Activated naive CD8-positive, alpha-beta T cell treated with anti-CD3 and anti-CD28 coated beads for 36 hours (primary cell): ENCODE data around the gene CTAG2. TPM values are rescaled to one million over a fixed set of nuclear protein-coding genes. Genes with fewer than 3 reads are reported as not detected.
"Not testable (repeated sequence)": the region's sequence is repeated elsewhere in the genome, so short reads cannot be mapped to it uniquely, and the experiment has no call there.

Source experiments
- DNase-seq: peaks from one replicate; pipeline ENCODE4 v3.0.0; 2021
- H3K27ac Mint-ChIP-seq: one replicate; pipeline ENCODE4 v1.8.0; 2022; ENCODE audit warnings: mild to moderate bottlenecking, moderate library complexity, mixed read lengths
- H3K27me3 Mint-ChIP-seq: one replicate; pipeline ENCODE4 v1.8.0; 2022; ENCODE audit warnings: mild to moderate bottlenecking, mixed read lengths
- H3K36me3 Mint-ChIP-seq: one replicate; pipeline ENCODE4 v1.8.0; 2021; ENCODE audit warnings: mild to moderate bottlenecking, mixed read lengths
- H3K4me1 Mint-ChIP-seq: one replicate; pipeline ENCODE4 v1.8.0; 2021; ENCODE audit warnings: mixed read lengths
- H3K4me3 Mint-ChIP-seq: one replicate; pipeline ENCODE4 v1.8.0; 2022; ENCODE audit warnings: mild to moderate bottlenecking, moderate library complexity, mixed read lengths
- H3K9me3 Mint-ChIP-seq: one replicate; pipeline ENCODE4 v1.8.0; 2022; ENCODE audit warnings: mixed read lengths
- total RNA-seq, 2 experiments: library from RNA; stranded (reverse); gene quantifications; one replicate each; pipeline ENCODE4 v1.2.3, GENCODE V29; 2021

Gene CTAG2
- total RNA-seq, 2 experiments from 2014 or later, result 37.2 to 39.6 TPM

DNA sequence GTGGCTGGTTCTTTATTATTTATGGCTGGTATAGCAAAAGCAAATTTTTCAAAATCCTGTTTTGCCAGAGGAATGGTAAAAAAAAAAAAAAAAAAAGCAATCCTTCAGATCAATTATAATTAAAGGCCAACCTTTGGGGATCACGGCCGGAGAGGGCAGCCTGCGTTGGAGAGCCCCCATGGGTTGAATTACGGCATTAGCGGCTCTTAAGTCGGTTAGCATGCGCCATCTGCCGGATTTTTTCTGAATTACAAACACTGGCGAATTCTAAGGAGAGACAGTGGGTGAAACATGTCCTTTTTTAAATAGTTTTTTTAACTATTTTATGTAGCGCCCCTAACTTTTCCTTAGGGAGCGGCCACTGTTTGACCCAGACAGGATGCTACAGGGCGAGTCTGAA, 39.8 kb downstream of the CTAG2 start:
- H3K4me3 Mint-ChIP-seq, DNase-seq, H3K4me1 Mint-ChIP-seq, H3K27ac Mint-ChIP-seq, H3K36me3 Mint-ChIP-seq, H3K27me3 Mint-ChIP-seq, H3K9me3 Mint-ChIP-seq: not testable (repeated sequence)

DNA sequence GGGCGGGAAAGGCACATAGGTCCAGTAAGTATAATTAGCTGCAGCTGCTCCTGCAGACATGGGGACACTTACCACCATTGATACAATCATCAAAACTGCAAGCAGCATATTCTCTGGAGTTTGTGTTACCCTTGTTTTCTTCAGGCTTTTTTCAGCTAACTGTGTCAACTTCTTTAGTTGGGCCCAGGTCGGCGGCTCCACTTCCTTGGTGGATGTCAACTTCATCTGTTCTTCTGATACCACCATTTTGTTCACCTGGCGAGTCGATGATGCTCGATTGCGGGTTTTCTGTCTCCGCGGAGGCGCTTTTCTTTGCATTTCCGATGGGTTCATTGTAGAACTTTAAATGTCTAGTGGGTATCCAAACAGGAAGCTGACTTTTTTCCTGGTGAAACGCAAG, 42.2 kb downstream of the CTAG2 start:
- H3K27me3 Mint-ChIP-seq, DNase-seq, H3K9me3 Mint-ChIP-seq, H3K27ac Mint-ChIP-seq, H3K4me1 Mint-ChIP-seq, H3K4me3 Mint-ChIP-seq, H3K36me3 Mint-ChIP-seq: not testable (repeated sequence)

DNA sequence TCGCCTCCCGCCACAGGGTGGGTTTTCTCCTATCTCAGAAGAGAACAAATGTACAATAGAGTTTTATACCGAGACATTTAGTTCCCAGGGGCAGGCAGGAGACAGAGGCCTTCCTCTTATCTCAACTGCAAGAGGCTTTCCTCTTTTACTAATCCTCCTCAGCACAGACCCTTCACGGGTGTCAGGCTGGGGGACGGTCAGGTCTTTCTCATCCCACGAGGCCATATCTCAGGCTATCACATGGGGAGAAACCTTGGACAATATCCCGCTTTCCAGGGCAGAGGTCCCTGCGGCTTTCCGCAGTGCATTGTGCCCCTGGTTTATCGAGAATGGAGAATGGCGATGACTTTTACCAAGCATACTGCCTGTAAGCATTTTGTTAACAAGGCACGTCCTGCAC, 44.6 kb downstream of the CTAG2 start:
- H3K9me3 Mint-ChIP-seq, H3K36me3 Mint-ChIP-seq, H3K4me3 Mint-ChIP-seq, H3K27me3 Mint-ChIP-seq, H3K4me1 Mint-ChIP-seq, DNase-seq, H3K27ac Mint-ChIP-seq: not testable (repeated sequence)

DNA sequence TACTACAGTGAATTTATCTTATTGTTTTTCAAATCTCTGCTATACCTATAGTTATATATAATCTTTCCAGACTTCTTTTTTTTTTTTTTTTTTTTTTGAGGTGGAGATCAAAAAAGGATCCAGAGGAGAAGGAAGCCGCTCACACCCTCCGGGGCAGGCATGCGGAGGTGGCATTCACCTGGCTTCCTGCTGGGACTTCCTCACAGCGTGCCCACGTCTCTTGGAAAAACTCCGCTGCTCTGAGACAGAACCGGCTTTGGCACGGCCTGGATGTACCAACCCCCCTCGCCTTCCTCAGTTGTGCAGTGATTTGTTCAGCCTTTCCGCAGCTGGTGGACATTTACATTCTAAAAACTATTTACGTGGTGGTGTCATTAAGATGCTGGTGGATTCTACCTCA, 45.4 kb downstream of the CTAG2 start:
- not testable (repeated sequence) for H3K4me1 Mint-ChIP-seq, H3K27ac Mint-ChIP-seq, H3K9me3 Mint-ChIP-seq, H3K27me3 Mint-ChIP-seq, DNase-seq, H3K36me3 Mint-ChIP-seq, H3K4me3 Mint-ChIP-seq

DNA sequence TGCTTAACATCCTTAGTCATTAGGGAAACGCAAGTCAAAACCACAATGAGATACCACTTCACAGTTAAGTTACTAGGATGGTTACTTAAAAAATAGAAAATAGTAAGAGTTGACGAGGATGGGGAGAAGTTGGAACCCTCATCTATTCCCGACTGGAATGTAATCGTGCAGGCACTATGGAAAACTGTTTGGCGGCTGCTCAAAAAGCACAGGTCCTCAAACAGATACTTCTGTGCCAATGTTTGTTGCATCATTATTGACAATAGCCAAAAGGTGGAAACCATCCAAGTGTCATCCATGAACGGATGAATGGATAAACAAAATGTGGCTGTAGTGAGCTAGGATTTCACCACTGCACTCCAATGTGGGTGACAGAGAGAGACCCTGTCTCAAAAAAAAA, 46.0 kb downstream of the CTAG2 start:
- no peak overlapping the region for H3K4me3 Mint-ChIP-seq
- no peak for DNase-seq
- H3K27ac Mint-ChIP-seq, result no peak overlapping the region
- H3K4me1 Mint-ChIP-seq, result peaks cover 7% of the 10 kb centered on the region
- no peaks in the 10 kb centered on the region for H3K9me3 Mint-ChIP-seq
- no peaks in the 10 kb centered on the region for H3K36me3 Mint-ChIP-seq
- no peaks in the 10 kb centered on the region for H3K27me3 Mint-ChIP-seq

DNA sequence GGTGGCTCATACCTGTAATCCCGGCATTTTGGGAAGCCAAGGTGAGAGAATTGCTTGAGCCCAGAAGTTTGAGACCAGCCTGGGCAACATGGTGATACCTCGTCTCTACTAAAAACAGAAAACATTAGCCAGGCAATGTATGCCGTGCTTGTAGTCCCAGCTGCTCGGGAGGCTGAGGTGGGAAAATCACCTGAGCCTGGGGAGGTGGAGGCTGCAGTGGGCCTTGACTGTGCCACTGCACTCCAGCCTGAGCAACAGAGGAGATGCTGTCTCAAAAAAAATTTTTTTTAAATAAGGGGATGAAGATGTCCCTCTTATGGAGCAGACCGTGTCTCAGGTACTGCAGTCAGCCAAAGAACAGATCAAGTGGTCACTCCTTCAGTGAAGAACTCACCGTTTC, 47.8 kb downstream of the CTAG2 start:
- Mint-ChIP-seq H3K9me3 (no peaks in the 10 kb centered on the region), H3K4me1 (peaks cover 7% of the 10 kb centered on the region), H3K4me3 (no peak overlapping the region), H3K27me3 (no peaks in the 10 kb centered on the region), H3K36me3 (no peaks in the 10 kb centered on the region), H3K27ac (no peak overlapping the region)
- DNase-seq, result no peak

DNA sequence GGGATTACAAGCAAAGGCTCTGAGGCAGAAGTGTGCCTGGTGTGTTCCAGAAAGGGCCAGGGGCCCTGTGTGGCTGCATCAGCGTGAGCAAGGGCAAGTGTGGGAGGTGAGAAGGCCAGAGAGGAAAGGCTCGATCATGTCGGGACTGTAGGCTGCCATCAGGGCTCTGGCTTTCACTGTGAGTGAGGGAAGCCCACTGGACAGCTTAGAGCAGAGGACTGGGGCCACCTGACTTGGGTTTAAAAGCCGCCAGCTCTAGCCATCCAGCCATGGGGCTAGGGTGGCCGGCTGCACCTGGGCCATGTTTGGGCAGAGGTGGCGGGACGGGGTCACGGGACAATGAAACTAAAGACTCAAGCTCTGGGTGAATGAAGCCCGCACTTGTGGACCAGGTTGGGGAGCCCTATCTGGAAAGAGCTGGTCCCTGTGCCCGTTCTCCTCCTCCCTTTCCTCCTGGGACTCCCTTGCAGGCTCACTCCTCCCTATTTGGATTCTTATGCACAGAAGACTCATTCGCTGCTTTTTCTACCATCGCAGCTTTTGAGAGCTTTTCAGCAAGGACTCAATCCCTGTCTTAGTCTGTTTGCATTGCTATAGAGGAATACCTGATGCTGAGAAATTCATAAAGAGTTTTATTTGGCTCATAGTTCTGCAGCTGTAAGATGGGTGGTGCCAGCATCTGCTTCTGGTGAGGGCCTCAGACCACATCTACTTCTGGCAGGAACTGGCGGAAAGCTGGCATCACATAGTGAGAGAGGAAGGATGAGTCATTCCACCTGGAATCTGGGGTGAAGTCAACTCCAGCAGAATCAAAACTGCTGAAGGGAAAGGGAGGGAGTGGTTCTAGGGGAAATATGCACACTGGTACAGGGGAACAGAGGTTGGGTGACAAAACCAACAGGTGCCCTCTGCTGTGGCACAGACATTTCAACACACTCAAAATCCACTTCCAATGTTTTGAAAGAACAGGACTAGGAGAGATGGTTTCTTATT, 49.6 kb downstream of the CTAG2 start:
- H3K27me3 Mint-ChIP-seq, result no peaks in the 10 kb centered on the region
- H3K4me1 Mint-ChIP-seq, result peaks cover 10% of the 10 kb centered on the region
- DNase-seq, result no peak
- H3K4me3 Mint-ChIP-seq, result no peak overlapping the region
- no peaks in the 10 kb centered on the region for H3K9me3 Mint-ChIP-seq
- H3K27ac Mint-ChIP-seq, result no peak overlapping the region
- no peaks in the 10 kb centered on the region for H3K36me3 Mint-ChIP-seq

DNA sequence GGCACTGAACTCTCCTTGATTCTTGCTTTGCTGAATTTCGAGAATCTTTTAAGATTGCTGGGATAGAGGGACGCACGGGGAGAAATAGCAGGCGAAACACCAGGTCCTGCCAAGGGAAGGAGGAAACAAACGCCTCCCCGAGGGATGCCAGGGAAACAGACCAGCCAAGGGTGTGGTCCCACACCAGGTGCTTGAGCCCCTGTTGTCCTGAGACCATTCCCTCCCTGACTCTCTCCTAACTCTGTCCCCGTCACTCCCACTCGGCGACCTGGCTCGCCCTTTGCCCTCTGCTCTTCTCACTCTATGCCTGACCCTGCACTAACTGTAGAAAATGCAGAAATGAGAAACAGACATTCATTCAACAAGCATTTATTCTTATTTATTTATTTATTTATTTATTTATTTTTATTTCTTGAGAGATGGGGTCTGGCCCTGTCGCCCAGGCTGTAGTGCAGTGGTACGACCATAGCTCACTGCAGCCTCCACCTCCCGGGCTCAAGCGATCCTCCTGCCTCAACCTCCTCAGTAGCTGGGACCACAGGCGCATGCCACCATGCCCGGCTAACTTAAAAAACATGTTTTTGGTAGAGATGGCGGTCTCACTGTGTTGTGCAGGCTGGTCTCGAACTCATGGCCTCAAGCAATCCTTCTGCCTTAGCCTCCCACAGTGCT, 50.5 kb downstream of the CTAG2 start:
- no peak for DNase-seq
- H3K9me3 Mint-ChIP-seq, result no peaks in the 10 kb centered on the region
- H3K4me3 Mint-ChIP-seq, result no peak overlapping the region
- H3K4me1 Mint-ChIP-seq, result peaks cover 10% of the 10 kb centered on the region
- H3K27ac Mint-ChIP-seq, result no peak overlapping the region
- H3K36me3 Mint-ChIP-seq, result no peaks in the 10 kb centered on the region
- no peaks in the 10 kb centered on the region for H3K27me3 Mint-ChIP-seq

DNA sequence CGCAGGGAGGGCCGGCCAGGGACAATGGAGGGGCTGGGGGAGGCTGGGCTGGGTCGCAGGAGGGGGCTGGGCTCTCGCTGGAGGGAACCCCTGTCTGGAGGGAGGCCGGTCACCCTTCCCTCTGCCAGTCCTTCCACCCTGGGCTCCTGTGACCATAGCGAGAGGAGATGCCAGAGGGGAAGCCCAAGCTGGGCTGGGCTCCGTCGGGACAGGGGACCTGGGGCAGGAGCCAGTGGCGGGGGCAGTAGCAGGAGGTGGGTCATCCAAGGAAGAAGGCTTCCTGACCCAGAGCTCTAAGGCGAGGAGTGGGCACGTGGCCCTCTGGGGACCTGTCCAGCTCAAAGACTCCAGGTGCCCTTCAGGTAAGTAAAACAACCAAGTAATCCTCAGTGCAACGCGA, 51.2 kb downstream of the CTAG2 start:
- Mint-ChIP-seq H3K27me3 (no peaks in the 10 kb centered on the region), H3K27ac (no peak overlapping the region), H3K4me3 (no peak overlapping the region), H3K36me3 (no peaks in the 10 kb centered on the region), H3K4me1 (peaks cover 10% of the 10 kb centered on the region), H3K9me3 (no peaks in the 10 kb centered on the region)
- DNase-seq, result no peak

Other genes with a start within 250 kb of the CTAG2 start
- 10 to 100 TPM; 12.4 to 12.7 TPM for gene DNASE1L1, start 244.3 kb downstream of the CTAG2 start, total RNA-seq
- 10 to 100 TPM; 35.1 to 35.8 TPM for gene TAFAZZIN, start 242.0 kb downstream of the CTAG2 start, total RNA-seq
- 10 to 100 TPM; 25.1 to 25.3 TPM for gene ATP6AP1, start 224.9 kb downstream of the CTAG2 start, total RNA-seq
- gene GDI1, start 216.4 kb downstream of the CTAG2 start, total RNA-seq, result 10 to 100 TPM; 66.3 to 68.4 TPM
- 10 to 100 TPM; 45.3 to 46.4 TPM for gene FAM50A, start 209.4 kb downstream of the CTAG2 start, total RNA-seq
- 10 to 100 TPM; 22.3 to 23.1 TPM for gene PLXNA3, start 195.3 kb downstream of the CTAG2 start, total RNA-seq
- 10 to 100 TPM; 65.1 to 72.4 TPM for gene LAGE3, start 174.3 kb downstream of the CTAG2 start, total RNA-seq
- 10 to 100 TPM; 53.2 to 54.7 TPM for gene UBL4A, start 167.0 kb downstream of the CTAG2 start, total RNA-seq
- gene SLC10A3, start 162.9 kb downstream of the CTAG2 start, total RNA-seq, result 10 to 100 TPM; 18.0 to 19.0 TPM
- 10 to 100 TPM; 26.8 to 27.3 TPM for gene FAM3A, start 137.3 kb downstream of the CTAG2 start, total RNA-seq
- 10 to 100 TPM; 89.9 to 92.4 TPM for gene G6PD, start 106.7 kb downstream of the CTAG2 start, total RNA-seq
- gene IKBKG, start 106.0 kb downstream of the CTAG2 start, total RNA-seq, result 10 to 100 TPM; 31.1 to 32.5 TPM
- gene CTAG1A, start 68.4 kb downstream of the CTAG2 start, total RNA-seq, result not detected
- not detected for gene CTAG1B, start 34.3 kb downstream of the CTAG2 start, total RNA-seq
- 1 to 10 TPM; 2.5 to 3.4 TPM for gene GAB3, start 97.5 kb upstream of the CTAG2 start, total RNA-seq
- gene DKC1, start 109.3 kb upstream of the CTAG2 start, total RNA-seq, result 100 to 1,000 TPM; 181 to 190 TPM
- gene MPP1, start 151.9 kb upstream of the CTAG2 start, total RNA-seq, result 10 to 100 TPM; 16.2 to 17.9 TPM
- gene SMIM9, start 181.1 kb upstream of the CTAG2 start, total RNA-seq, result not detected
- 10 to 100 TPM; 39.3 to 39.4 TPM for gene F8A1, start 232.8 kb upstream of the CTAG2 start, total RNA-seq